Immature natural killer cell (primary cell): ENCODE data around the gene PATL2. TPM values are rescaled to one million over a fixed set of nuclear protein-coding genes. Genes with fewer than 3 reads are reported as not detected.

Experiments
- DNase-seq, 3 donors: peaks; one replicate each; pipeline ENCODE4 v3.0.0; 2022; ENCODE audit warnings: mixed read lengths in 1 of 3
- H3K27ac Mint-ChIP-seq, 6 donors: one replicate each; pipeline ENCODE4 v1.8.0; 2020; ENCODE audit warnings: mixed read lengths in 6 of 6, mild to moderate bottlenecking in 5 of 6, inconsistent platforms in 4 of 6, moderate library complexity in 3 of 6
- H3K27me3 Mint-ChIP-seq, 3 donors: one replicate each; pipeline ENCODE4 v1.8.0; 2020 to 2021; ENCODE audit warnings: low read depth in 3 of 3, mild to moderate bottlenecking in 3 of 3, mixed read lengths in 3 of 3, moderate library complexity in 3 of 3, inconsistent platforms in 1 of 3
- H3K36me3 Mint-ChIP-seq, 3 donors: one replicate each; pipeline ENCODE4 v1.8.0; 2020; ENCODE audit warnings: mixed read lengths in 3 of 3, inconsistent platforms in 2 of 3, mild to moderate bottlenecking in 2 of 3
- H3K4me1 Mint-ChIP-seq, 2 donors: one replicate each; pipeline ENCODE4 v1.8.0; 2020; ENCODE audit warnings: inconsistent platforms in 2 of 2, mild to moderate bottlenecking in 2 of 2, mixed read lengths in 2 of 2, moderate library complexity in 1 of 2
- H3K4me3 Mint-ChIP-seq, 5 donors: one replicate each; pipeline ENCODE4 v1.8.0; 2020; ENCODE audit warnings: mild to moderate bottlenecking in 5 of 5, mixed read lengths in 5 of 5, inconsistent platforms in 3 of 5, moderate library complexity in 3 of 5
- H3K9me3 Mint-ChIP-seq, 6 donors: one replicate each; pipeline ENCODE4 v1.8.0; 2020; ENCODE audit warnings: mild to moderate bottlenecking in 6 of 6, mixed read lengths in 6 of 6, inconsistent platforms in 4 of 6, moderate library complexity in 3 of 6
- polyA plus RNA-seq, 3 donors: library from polyadenylated mRNA; unstranded; fragments of 300-500 nt; fragmentation: Illumina TruSeq; gene quantifications; one replicate each; pipeline ENCODE4 v1.2.3, GENCODE V29; 2021

The PATL2 gene
- polyA plus RNA-seq, 3 donors from 2014 or later, result 24.8 to 49.1 (median 41.4) TPM

- Mint-ChIP-seq H3K4me1 (peaks cover 45 to 58% of the 10 kb centered on the region in 2 donors), H3K27ac (peak overlapping the region; percentile 88 to 97 (median 94)), H3K9me3 (no peaks in the 10 kb centered on the region), H3K4me3 (peak overlapping the region; percentile 46 to 86 (median 67)), H3K36me3 (peaks cover 7 to 17% (median 12%) of the 10 kb centered on the region in 3 donors), H3K27me3 (peaks cover 4 to 15% (median 7%) of the 10 kb centered on the region in 3 donors)
- peak; percentile 32 to 44 (median 32) for DNase-seq
Observed at GRCh38 chr15:44666210-44667038, 44.7 kb downstream of the PATL2 start.

GRCh38 chr15:44663410-44664308 is 47.5 kb downstream of the PATL2 start, which contains the start of gene SPG11:
Gene SPG11, minus strand, starts transcription at chr15:44663662. Its CDS starts 15 bp downstream, at chr15:44663647.
- H3K27me3 Mint-ChIP-seq, result peaks cover 4 to 15% (median 7%) of the 10 kb centered on the region in 3 donors
- peak within 1 kb of the TSS; percentile 97 to 99 (median 97) for H3K4me3 Mint-ChIP-seq
- peaks cover 11 to 20% (median 14%) of the 10 kb centered on the region in 3 donors for H3K36me3 Mint-ChIP-seq
- DNase-seq, result peak; percentile 94 to 96 (median 95)
- H3K4me1 Mint-ChIP-seq, result peaks cover 52 to 70% of the 10 kb centered on the region in 2 donors
- peak within 1 kb of the TSS; percentile 92 to 99 (median 96) for H3K27ac Mint-ChIP-seq
- H3K9me3 Mint-ChIP-seq, result no peaks in the 10 kb centered on the region

- peak; percentile 87 to 89 (median 89) for DNase-seq
- Mint-ChIP-seq H3K9me3 (no peaks in the 10 kb centered on the region), H3K4me1 (peaks cover 52 to 70% of the 10 kb centered on the region in 2 donors), H3K27ac (peak overlapping the region; percentile 92 to 99 (median 96)), H3K36me3 (peaks cover 4 to 14% (median 6%) of the 10 kb centered on the region in 3 donors), H3K27me3 (peaks cover 4 to 13% (median 7%) of the 10 kb centered on the region in 3 donors), H3K4me3 (peak overlapping the region; percentile 97 to 99 (median 97))
Observed at GRCh38 chr15:44662478-44663409, 48.4 kb downstream of the PATL2 start.

- peaks cover 44 to 69% of the 10 kb centered on the region in 2 donors for H3K4me1 Mint-ChIP-seq
- no peaks in the 10 kb centered on the region for H3K9me3 Mint-ChIP-seq
- H3K27me3 Mint-ChIP-seq, result peaks cover 4 to 13% (median 7%) of the 10 kb centered on the region in 3 donors
- DNase-seq, result no peak
- H3K36me3 Mint-ChIP-seq, result peaks cover 12 to 18% (median 13%) of the 10 kb centered on the region in 3 donors
- H3K27ac Mint-ChIP-seq, result peak overlapping the region; percentile 91 to 99 (median 96)
- H3K4me3 Mint-ChIP-seq, result peak overlapping the region; percentile 46 to 99 (median 55)
Observed at GRCh38 chr15:44661576-44661975, 49.5 kb downstream of the PATL2 start.

GRCh38 chr15:44659056-44659455 is 52.1 kb downstream of the PATL2 start:
- H3K27ac Mint-ChIP-seq, result peak overlapping the region in 5 of 6 donors; percentile 15 to 56 (median 35)
- no peak for DNase-seq
- H3K4me1 Mint-ChIP-seq, result peaks cover 32 to 60% of the 10 kb centered on the region in 2 donors
- peaks cover 4 to 13% (median 7%) of the 10 kb centered on the region in 3 donors for H3K27me3 Mint-ChIP-seq
- no peak overlapping the region for H3K4me3 Mint-ChIP-seq
- peaks cover 21 to 31% (median 22%) of the 10 kb centered on the region in 3 donors for H3K36me3 Mint-ChIP-seq
- H3K9me3 Mint-ChIP-seq, result no peaks in the 10 kb centered on the region

- Mint-ChIP-seq H3K36me3 (peaks cover 22 to 35% (median 25%) of the 10 kb centered on the region in 3 donors), H3K27ac (peak overlapping the region in 1 of 6 donors; percentile 60), H3K9me3 (no peaks in the 10 kb centered on the region), H3K4me3 (no peak overlapping the region), H3K4me1 (peaks cover 22 to 58% of the 10 kb centered on the region in 2 donors), H3K27me3 (peaks cover 0 to 1% (median 0%) of the 10 kb centered on the region in 3 donors)
- no peak for DNase-seq
Observed at GRCh38 chr15:44657378-44657777, 53.7 kb downstream of the PATL2 start.

GRCh38 chr15:44656913-44657312 is 54.2 kb downstream of the PATL2 start:
- no peaks in the 10 kb centered on the region for H3K27me3 Mint-ChIP-seq
- peaks cover 22 to 39% (median 29%) of the 10 kb centered on the region in 3 donors for H3K36me3 Mint-ChIP-seq
- H3K27ac Mint-ChIP-seq, result peak overlapping the region in 1 of 6 donors; percentile 60
- no peak overlapping the region for H3K4me3 Mint-ChIP-seq
- DNase-seq, result no peak
- H3K4me1 Mint-ChIP-seq, result peaks cover 22 to 54% of the 10 kb centered on the region in 2 donors
- H3K9me3 Mint-ChIP-seq, result no peaks in the 10 kb centered on the region

GRCh38 chr15:44656298-44656697 is 54.8 kb downstream of the PATL2 start:
- Mint-ChIP-seq H3K9me3 (no peaks in the 10 kb centered on the region), H3K27ac (peak overlapping the region in 5 of 6 donors; percentile 11 to 56 (median 24)), H3K27me3 (no peaks in the 10 kb centered on the region), H3K4me3 (no peak overlapping the region), H3K4me1 (peaks cover 17 to 48% of the 10 kb centered on the region in 2 donors), H3K36me3 (peaks cover 22 to 45% (median 35%) of the 10 kb centered on the region in 3 donors)
- DNase-seq, result no peak

GRCh38 chr15:44654858-44655257 is 56.3 kb downstream of the PATL2 start:
- Mint-ChIP-seq H3K36me3 (peaks cover 22 to 47% (median 42%) of the 10 kb centered on the region in 3 donors), H3K4me1 (peaks cover 11 to 35% of the 10 kb centered on the region in 2 donors), H3K27me3 (no peaks in the 10 kb centered on the region), H3K4me3 (no peak overlapping the region), H3K27ac (peak overlapping the region in 1 of 6 donors; percentile 4), H3K9me3 (no peaks in the 10 kb centered on the region)
- no peak for DNase-seq

GRCh38 chr15:44647637-44648036 is 63.5 kb downstream of the PATL2 start:
- Mint-ChIP-seq H3K4me3 (no peak overlapping the region), H3K27ac (peak overlapping the region in 4 of 6 donors; percentile 12 to 31 (median 18)), H3K4me1 (peaks cover 28 to 55% of the 10 kb centered on the region in 2 donors), H3K36me3 (peaks cover 27 to 49% (median 44%) of the 10 kb centered on the region in 3 donors), H3K27me3 (no peaks in the 10 kb centered on the region), H3K9me3 (no peaks in the 10 kb centered on the region)
- no peak for DNase-seq

GRCh38 chr15:44647036-44647435 is 64.1 kb downstream of the PATL2 start:
- no peak for DNase-seq
- H3K4me1 Mint-ChIP-seq, result peaks cover 28 to 61% of the 10 kb centered on the region in 2 donors
- H3K27me3 Mint-ChIP-seq, result no peaks in the 10 kb centered on the region
- H3K4me3 Mint-ChIP-seq, result no peak overlapping the region
- peaks cover 27 to 47% (median 41%) of the 10 kb centered on the region in 3 donors for H3K36me3 Mint-ChIP-seq
- peak overlapping the region in 5 of 6 donors; percentile 11 to 57 (median 23) for H3K27ac Mint-ChIP-seq
- no peaks in the 10 kb centered on the region for H3K9me3 Mint-ChIP-seq

GRCh38 chr15:44646460-44646859 is 64.7 kb downstream of the PATL2 start:
- Mint-ChIP-seq H3K36me3 (peaks cover 29 to 42% (median 39%) of the 10 kb centered on the region in 3 donors), H3K9me3 (no peaks in the 10 kb centered on the region), H3K27me3 (no peaks in the 10 kb centered on the region), H3K4me3 (no peak overlapping the region), H3K27ac (peak overlapping the region in 4 of 6 donors; percentile 11 to 70 (median 41)), H3K4me1 (peaks cover 32 to 64% of the 10 kb centered on the region in 2 donors)
- DNase-seq, result no peak
